ENCODE results near the gene TXK.

The TXK gene

GRCh38 chr4:48017108-48017571 lies 116.9 kb downstream of the TXK start:
- Histone ChIP-seq H3K27ac (ENCODE audit: low read depth, low read length) (peak overlapping the region; percentile 64), H3K4me1 (ENCODE audit: control insufficient read depth in 1 of 2, insufficient read depth in 2 of 2, low read length in 2 of 2) (peaks cover 14 to 21% of the 10 kb centered on the region in 2 donors), H3K27me3 (ENCODE audit: control insufficient read depth in 1 of 2, insufficient read depth in 2 of 2, low read length in 2 of 2) (peaks cover 0 to 6% of the 10 kb centered on the region in 2 donors), H3K4me3 (ENCODE audit: low read depth in 1 of 2, low read length in 2 of 2) (peak overlapping the region; percentile 87 to 92), H3K9ac (ENCODE audit: low read depth in 1 of 2, low read length in 2 of 2) (peak overlapping the region; percentile 81 to 93), H3K9me3 (ENCODE audit: control insufficient read depth in 1 of 2, low read length in 2 of 2) (no peaks in the 10 kb centered on the region), H3K36me3 (ENCODE audit: control insufficient read depth in 1 of 2, insufficient read depth in 2 of 2, low read length in 2 of 2) (no peaks in the 10 kb centered on the region)
